H1 (cell line): ENCODE measurements around the gene LCMT1. TPM values are rescaled to one million over a fixed set of nuclear protein-coding genes. Genes with fewer than 3 reads are reported as not detected.

Experiments used
- CTCF ChIA-PET: fragments of 300-600 bp; sonication (Branson Sonifier 250); formaldehyde crosslinking; loops from one replicate; lab custom pipeline; 2021; ENCODE audit not compliant: partially characterized antibody; lab: Charles Lee
- POLR2A ChIA-PET: fragments of 300-600 bp; sonication (Branson Sonifier 250); formaldehyde crosslinking; loops from one replicate; lab custom pipeline; 2021; ENCODE audit warnings: inconsistent platforms; ENCODE audit not compliant: partially characterized antibody; lab: Charles Lee
- DNase-seq, 2 experiments: peaks; one replicate each; pipeline versions ENCODE4 v3.0.0 to v3.0.0-alpha.2; 2010 to 2022; ENCODE audit warnings: low spot score in 2 of 2, low read depth in 1 of 2, mixed read lengths in 1 of 2
- FAIRE-seq: peaks from 2 replicates; lab custom pipeline; 2011; peaks lifted over from hg19 to GRCh38; lab: Jason Lieb, UNC
- H2AFZ ChIP-seq: 2 replicates; pipeline ENCODE4 v1.8.1; 2012; ENCODE audit warnings: low read length, inconsistent platforms
- H2AK5ac ChIP-seq: 2 replicates; pipeline ENCODE4 v1.6.1; 2013; ENCODE audit warnings: low read depth, low read length
- H2BK120ac ChIP-seq: replicated peaks from 2 replicates; pipeline ENCODE3; 2013; ENCODE audit warnings: low read depth, low read length, inconsistent platforms
- H2BK12ac ChIP-seq: 2 replicates; pipeline ENCODE4 v1.6.1; 2013; ENCODE audit warnings: low read depth, low read length
- H2BK15ac ChIP-seq: 2 replicates; pipeline ENCODE4 v1.6.1; 2013; ENCODE audit warnings: low read length
- H2BK20ac ChIP-seq: 2 replicates; pipeline ENCODE4 v1.6.1; 2013; ENCODE audit warnings: low read length
- H2BK5ac ChIP-seq: 2 replicates; pipeline ENCODE4 v1.6.1; 2013; ENCODE audit warnings: low read depth, low read length
- H3K14ac ChIP-seq: 2 replicates; pipeline ENCODE4 v1.6.1; 2013; ENCODE audit warnings: inconsistent platforms; ENCODE audit not compliant: insufficient read length
- H3K18ac ChIP-seq: 2 replicates; pipeline ENCODE4 v1.6.1; 2013; ENCODE audit warnings: low read length; ENCODE audit errors: extremely low read depth
- H3K23ac ChIP-seq: 2 replicates; pipeline ENCODE4 v1.6.1; 2013; ENCODE audit warnings: inconsistent platforms; ENCODE audit not compliant: insufficient read length
- H3K23me2 ChIP-seq: 2 replicates; pipeline ENCODE4 v1.6.1; 2013; ENCODE audit warnings: low read depth, low read length
- H3K27ac ChIP-seq: 2 replicates; pipeline ENCODE4 v1.6.1; 2011; ENCODE audit warnings: low read depth, low read length, inconsistent platforms
- H3K27me3 ChIP-seq, 4 experiments: replicated peaks in 1 of 4; 1 replicate in 1 of 4; 2 replicates in 3 of 4; pipeline versions ENCODE4 v1.6.1 to v1.8.1; 2011 to 2013; ENCODE audit warnings: low read length in 3 of 4, mild to moderate bottlenecking in 3 of 4, inconsistent platforms in 2 of 4, mixed read lengths in 2 of 4, moderate library complexity in 1 of 4; ENCODE audit not compliant: control insufficient read depth in 3 of 4, insufficient read depth in 3 of 4; ENCODE audit errors: extremely low read depth in 1 of 4
- H3K36me3 ChIP-seq, 4 experiments: 2 replicates each; pipeline versions ENCODE4 v1.6.1 to v1.8.1; 2011 to 2013; ENCODE audit warnings: mild to moderate bottlenecking in 4 of 4, low read length in 3 of 4, moderate library complexity in 2 of 4, control low read depth in 1 of 4, inconsistent platforms in 1 of 4; ENCODE audit not compliant: insufficient read depth in 4 of 4, control insufficient read depth in 2 of 4
- H3K4ac ChIP-seq: replicated peaks from 2 replicates; pipeline ENCODE3; 2013; ENCODE audit warnings: low read length, low read depth, mixed read lengths, inconsistent platforms; ENCODE audit not compliant: insufficient read length
- H3K4me1 ChIP-seq, 4 experiments: replicated peaks in 1 of 4; 1 replicate in 1 of 4; 2 replicates in 3 of 4; pipeline versions ENCODE4 v1.6.1 to v1.8.1; 2011 to 2013; ENCODE audit warnings: low read length in 3 of 4, inconsistent platforms in 2 of 4, mixed read lengths in 1 of 4; ENCODE audit not compliant: insufficient read depth in 4 of 4, control insufficient read depth in 3 of 4
- H3K4me2 ChIP-seq, 2 experiments: 2 replicates each; pipeline versions ENCODE4 v1.6.1 to v1.8.1; 2011 to 2013; ENCODE audit warnings: low read depth in 2 of 2, low read length in 2 of 2, control low read depth in 1 of 2, inconsistent platforms in 1 of 2, mild to moderate bottlenecking in 1 of 2; ENCODE audit not compliant: insufficient read depth in 1 of 2
- H3K4me3 ChIP-seq, 4 experiments: fragments of 200-600, 300-600 bp in 1 of 4; sonication (generic), shearing (Covaris generic), sonication (Bioruptor Twin) in 1 of 4; 2 replicates each; pipeline versions ENCODE4 v1.5.1 to v1.8.1; 2011 to 2016; ENCODE audit warnings: low read length in 4 of 4, low read depth in 3 of 4, control low read depth in 2 of 4, inconsistent platforms in 2 of 4, mild to moderate bottlenecking in 2 of 4, mixed read lengths in 1 of 4, moderate library complexity in 1 of 4; ENCODE audit not compliant: insufficient read depth in 2 of 4; ENCODE audit errors: extremely low read depth in 1 of 4
- H3K56ac ChIP-seq: replicated peaks from 2 replicates; pipeline ENCODE3; 2013; ENCODE audit warnings: low read depth, mild to moderate bottlenecking, mixed read lengths, low read length, inconsistent platforms; ENCODE audit not compliant: insufficient read length
- H3K79me1 ChIP-seq: 2 replicates; pipeline ENCODE4 v1.6.1; 2013; ENCODE audit warnings: low read depth, low read length, control low read depth
- H3K79me2 ChIP-seq, 2 experiments: 2 replicates each; pipeline versions ENCODE4 v1.6.1 to v1.8.1; 2012 to 2013; ENCODE audit warnings: low read length in 2 of 2, mild to moderate bottlenecking in 2 of 2, inconsistent platforms in 1 of 2; ENCODE audit not compliant: insufficient read depth in 2 of 2, control insufficient read depth in 1 of 2
- H3K9ac ChIP-seq, 4 experiments: replicated peaks in 1 of 4; 1 replicate in 1 of 4; 2 replicates in 3 of 4; pipeline versions ENCODE4 v1.6.1 to v1.8.1; 2011 to 2013; ENCODE audit warnings: low read depth in 3 of 4, low read length in 3 of 4, control low read depth in 2 of 4, mild to moderate bottlenecking in 2 of 4, moderate library complexity in 2 of 4, inconsistent platforms in 1 of 4; ENCODE audit errors: extremely low read depth in 1 of 4
- H3K9me3 ChIP-seq, 2 experiments: 2 replicates each; pipeline versions ENCODE4 v1.6.1 to v1.8.1; 2012 to 2013; ENCODE audit warnings: mild to moderate bottlenecking in 2 of 2, moderate library complexity in 2 of 2, control low read depth in 1 of 2, inconsistent platforms in 1 of 2, low read depth in 1 of 2, low read length in 1 of 2, mixed read lengths in 1 of 2; ENCODE audit not compliant: insufficient read depth in 2 of 2
- H4K20me1 ChIP-seq, 2 experiments: replicated peaks in 1 of 2; 2 replicates each; pipeline versions ENCODE3 to v1.8.1; 2011 to 2013; ENCODE audit warnings: inconsistent platforms in 2 of 2, low read length in 2 of 2, mild to moderate bottlenecking in 1 of 2; ENCODE audit not compliant: insufficient read depth in 2 of 2, control insufficient read depth in 1 of 2
- H4K5ac ChIP-seq: 2 replicates; pipeline ENCODE4 v1.6.1; 2013; ENCODE audit warnings: low read length, low read depth, mixed read lengths, inconsistent platforms; ENCODE audit not compliant: insufficient read length
- H4K8ac ChIP-seq: 2 replicates; pipeline ENCODE4 v1.8.0; 2013; ENCODE audit warnings: mild to moderate bottlenecking, moderate library complexity, low read length, inconsistent platforms; ENCODE audit not compliant: insufficient read depth; ENCODE audit errors: extremely low read depth
- H4K91ac ChIP-seq: replicated peaks from 2 replicates; pipeline ENCODE3; 2013; ENCODE audit warnings: low read length, mixed read lengths, inconsistent platforms; ENCODE audit not compliant: insufficient read length
- ATF3 ChIP-seq: IDR thresholded peaks from 2 replicates; pipeline ENCODE4 v1.6.1; 2011; ENCODE audit warnings: low read depth, mild to moderate bottlenecking, low read length; ENCODE audit not compliant: insufficient read depth
- MAFK ChIP-seq: IDR thresholded peaks from 2 replicates; pipeline ENCODE4 v1.6.1; 2012; ENCODE audit warnings: low read depth, mild to moderate bottlenecking, improper control_type of control experiment, low read length
- WGBS, 2 experiments: shearing (Covaris generic) in 1 of 2; methylation state at CpG; one replicate each; pipeline versions ENCODE4 v1.1.6 to v1.1.7; 2013 to 2015; ENCODE audit warnings: low lambda C conversion rate in 2 of 2, mixed read lengths in 2 of 2, inconsistent platforms in 1 of 2, low coverage in 1 of 2, missing lambda C conversion rate in 1 of 2; ENCODE audit not compliant: insufficient replicate concordance in 2 of 2, insufficient coverage in 1 of 2, insufficient read length in 1 of 2; ENCODE audit errors: extremely low coverage in 1 of 2, missing lambda C conversion rate in 1 of 2; 5-methylcytosine and 5-hydroxymethylcytosine counted together
- polyA plus RNA-seq, 7 experiments: library from polyadenylated mRNA; depleted of rRNA in 3 of 7; stranded (reverse) in 5 of 7; unstranded in 2 of 7; fragments of >200 nt in 5 of 7; fragments of 200-250 nt in 2 of 7; gene quantifications; 1 replicate in 5 of 7; 2 replicates in 1 of 7; 4 replicates in 1 of 7; pipeline versions ENCODE4 v1.2.1 to v1.2.3, GENCODE V29; 2011 to 2013; ENCODE audit warnings: missing spikeins in 2 of 7, mixed read lengths in 2 of 7
- total RNA-seq: library from RNA; stranded (reverse); fragmentation: NEBNext Ultra II Directional; extraction: Animal tissue kit (Norgen Biotek cat#: 25700); gene quantifications from 2 replicates; pipeline ENCODE4 v1.2.1, GENCODE V29; 2021

LCMT1 gene
- total and polyA plus RNA-seq, 2 of the 8 experiments (the other 6 are each of a cell fraction or from before 2014, with no cell fraction given), result 61.0 to 80.8 TPM

- Histone ChIP-seq H3K4me2 (no peak overlapping the region), H4K20me1 (no peaks in the 10 kb centered on the region), H2BK20ac (no peak overlapping the region), H3K27me3 (no peaks in the 10 kb centered on the region; a peak in 2 of 7 replicates), H2BK120ac (no peak overlapping the region), H3K79me2 (no peaks in the 10 kb centered on the region), H3K4ac (no peak overlapping the region), H3K56ac (no peak overlapping the region), H2AFZ (no peak overlapping the region), H3K4me1 (peaks cover 0 to 3% (median 0%) of the 10 kb centered on the region in 4 experiments; a peak in 3 of 7 replicates), H2BK12ac (no peak overlapping the region), H2AK5ac (no peak overlapping the region), H3K14ac (no peak overlapping the region), H4K5ac (no peak overlapping the region), H3K9me3 (no peaks in the 10 kb centered on the region; a peak in 1 of 4 replicates), H2BK15ac (no peak overlapping the region), H3K9ac (no peak overlapping the region), H4K8ac (no peak overlapping the region), H3K4me3 (no peak overlapping the region), H3K23me2 (peaks cover 6% of the 10 kb centered on the region), H4K91ac (no peak overlapping the region), H3K27ac (no peak overlapping the region), H3K36me3 (no peaks in the 10 kb centered on the region), H3K18ac (no peak overlapping the region), H2BK5ac (no peak overlapping the region), H3K23ac (no peak overlapping the region), H3K79me1 (no peaks in the 10 kb centered on the region)
- 81% methylated on average over 3 of the region's 3 CpGs; no CpG with 5 or more reads in 1 of the 2 experiments for WGBS, 2 experiments
- ChIA-PET CTCF (no interaction called here), POLR2A (no interaction called here)
- DNase-seq, result no peak
- no peak for FAIRE-seq
- TF ChIP-seq ATF3 (no peak), MAFK (no peak)
Observed at GRCh38 chr16:25063102-25063501, 48.4 kb upstream of the LCMT1 start.
